PC-3 (cell line): Measurements from ENCODE around the gene PRRT1B. TPM values are rescaled to one million over a fixed set of nuclear protein-coding genes. Genes with fewer than 3 reads are reported as not detected.

Experiments used
- ATAC-seq: fragments of 200-7000 bp; cut with Tn5 transposase; 2 replicates; pipeline ENCODE4 v1.9.1; 2020; ENCODE audit warnings: mild to moderate bottlenecking, moderate library complexity
- BruUV-seq: library from RNA; stranded (reverse); fragments of 400-500 nt; replicated peaks from 2 replicates; lab custom pipeline; 2021; lab: Mats Ljungman, UMichigan
- CTCF ChIA-PET: fragments of 300-600 bp; sonication (Branson Sonifier 250); formaldehyde crosslinking; loops from one replicate; lab custom pipeline; 2022; ENCODE audit warnings: antibody characterized with exemption; lab: Charles Lee
- POLR2A ChIA-PET: fragments of 300-600 bp; sonication (Branson Sonifier 250); formaldehyde crosslinking; loops from one replicate; lab custom pipeline; 2022; ENCODE audit warnings: antibody characterized with exemption; ENCODE audit not compliant: unreplicated experiment; lab: Charles Lee
- DNase-seq: peaks from one replicate; pipeline ENCODE4 v3.0.0-alpha.2; 2015
- H2AFZ ChIP-seq: fragments of 300-600 bp; sonication (generic); 2 replicates; pipeline ENCODE4 v1.6.0; 2016; ENCODE audit warnings: antibody characterized with exemption, low read length
- H3F3A ChIP-seq: fragments of 300-600 bp; sonication (generic); one replicate; pipeline ENCODE4 v1.6.0; 2017; ENCODE audit warnings: antibody characterized with exemption, low read length, control low read depth, mild to moderate bottlenecking; ENCODE audit not compliant: unreplicated experiment
- H3K27ac ChIP-seq: fragments of 300-600 bp; sonication (generic); 2 replicates; pipeline ENCODE4 v1.5.1; 2016; ENCODE audit warnings: mild to moderate bottlenecking, low read length
- H3K27me3 ChIP-seq: fragments of 300-600 bp; sonication (generic); 2 replicates; pipeline ENCODE4 v1.6.1; 2016; ENCODE audit warnings: low read length, mixed read lengths
- H3K36me3 ChIP-seq: fragments of 300-600 bp; sonication (generic); 2 replicates; pipeline ENCODE4 v1.6.1; 2016; ENCODE audit warnings: low read depth, mixed run types, low read length, mixed read lengths
- H3K4me1 ChIP-seq: fragments of 300-600 bp; sonication (generic); 2 replicates; pipeline ENCODE4 v1.5.1; 2016; ENCODE audit warnings: low read length; ENCODE audit not compliant: insufficient read depth
- H3K4me2 ChIP-seq: fragments of 300-600 bp; sonication (generic); 2 replicates; pipeline ENCODE4 v1.6.0; 2016; ENCODE audit warnings: low read length
- H3K4me3 ChIP-seq: fragments of 300-600 bp; sonication (generic); 2 replicates; pipeline ENCODE4 v1.5.1; 2016; ENCODE audit warnings: mild to moderate bottlenecking, low read length, mixed read lengths
- H3K79me2 ChIP-seq: fragments of 300-600 bp; sonication (generic); 2 replicates; pipeline ENCODE4 v1.6.1; 2017; ENCODE audit warnings: low read length, mixed read lengths
- H3K9ac ChIP-seq: fragments of 300-600 bp; sonication (generic); 2 replicates; pipeline ENCODE4 v1.6.0; 2016; ENCODE audit warnings: mild to moderate bottlenecking, low read length
- H3K9me2 ChIP-seq: fragments of 300-600 bp; sonication (generic); replicated peaks from 2 replicates; pipeline ENCODE4 v1.6.1; 2016; ENCODE audit warnings: mixed run types, low read length, mixed read lengths
- H3K9me3 ChIP-seq: fragments of 300-600 bp; sonication (generic); 2 replicates; pipeline ENCODE4 v1.6.1; 2016; ENCODE audit warnings: low read length, mixed read lengths
- H4K20me1 ChIP-seq: fragments of 300-600 bp; sonication (generic); 2 replicates; pipeline ENCODE4 v1.6.1; 2016; ENCODE audit warnings: low read length, mixed read lengths
- EZH2 ChIP-seq: fragments of 300-600 bp; sonication (generic); IDR thresholded peaks from one replicate; pipeline ENCODE4 v1.6.1; 2017; ENCODE audit warnings: antibody characterized with exemption, mild to moderate bottlenecking, low read length; ENCODE audit not compliant: unreplicated experiment
- EZH2phosphoT487 ChIP-seq: fragments of 300-600 bp; sonication (generic); IDR thresholded peaks from 2 replicates; pipeline ENCODE4 v1.6.1; 2018; ENCODE audit warnings: mild to moderate bottlenecking, antibody characterized with exemption, low read length, borderline replicate concordance
- intact Hi-C: fragments of 100-400 bp; cut with micrococcal nuclease; formaldehyde crosslinking; loops from 2 replicates; pipeline ENCODE4 v1.9.0; 2023
- total RNA-seq: library from RNA; depleted of rRNA; stranded (reverse); fragments of >200 nt; gene quantifications from 2 replicates; pipeline ENCODE4 v1.2.3, GENCODE V29; 2014
- TF ChIP-seq, protein P1 (sequence below): fragments of 300-600 bp; sonication (generic); conservative IDR thresholded peaks from 2 replicates; pipeline ENCODE4 v1.5.1; 2017; ENCODE audit warnings: antibody characterized with exemption, low read depth, mild to moderate bottlenecking, low read length

The PRRT1B gene
- total RNA-seq, 1 experiment from 2014 or later, result not detected

DNA sequence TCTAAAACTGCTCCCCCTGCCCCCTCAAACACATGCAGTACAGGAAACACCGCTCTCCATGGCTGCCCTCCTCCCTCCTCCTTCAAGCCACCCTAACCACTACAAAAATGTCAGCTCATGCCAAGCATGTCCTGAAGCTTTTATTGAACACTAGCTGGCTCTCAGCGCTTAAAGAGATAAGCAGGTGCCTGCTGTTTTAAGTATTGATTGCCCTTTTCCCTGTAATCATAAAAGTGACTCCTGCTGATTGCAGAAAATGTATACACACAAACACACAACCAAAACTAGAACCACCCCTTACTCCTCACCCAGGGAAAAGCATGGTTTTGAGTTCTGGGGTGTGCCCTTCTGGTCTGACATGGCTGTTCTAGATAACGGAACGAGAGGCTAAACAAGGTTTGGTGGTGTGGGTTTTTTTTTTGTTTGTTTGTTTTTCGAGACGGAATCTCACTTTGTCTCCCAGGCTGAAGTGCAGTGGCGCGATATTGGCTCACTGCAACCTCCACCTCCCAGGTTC, 10.5 kb upstream of the PRRT1B start:
- H3K9me3 ChIP-seq, result no peaks in the 10 kb centered on the region
- ATAC-seq, result no peak
- no peak overlapping the region for H3K9ac ChIP-seq
- H3K79me2 ChIP-seq, result peaks cover 8% of the 10 kb centered on the region
- H3F3A ChIP-seq, result no peaks in the 10 kb centered on the region
- no peaks in the 10 kb centered on the region for H4K20me1 ChIP-seq
- H3K36me3 ChIP-seq, result no peaks in the 10 kb centered on the region
- H3K4me1 ChIP-seq, result peaks cover 7% of the 10 kb centered on the region; the same call in 1 of the 2 replicates
- H3K4me3 ChIP-seq, result no peak overlapping the region
- CTCF ChIA-PET, result no interaction called here
- no peaks in the 10 kb centered on the region for H3K9me2 ChIP-seq
- DNase-seq, result no peak
- H3K27ac ChIP-seq, result no peak overlapping the region
- no peak for TF ChIP-seq EZH2
- no peak for TF ChIP-seq EZH2phosphoT487
- TF ChIP-seq, protein P1, sequence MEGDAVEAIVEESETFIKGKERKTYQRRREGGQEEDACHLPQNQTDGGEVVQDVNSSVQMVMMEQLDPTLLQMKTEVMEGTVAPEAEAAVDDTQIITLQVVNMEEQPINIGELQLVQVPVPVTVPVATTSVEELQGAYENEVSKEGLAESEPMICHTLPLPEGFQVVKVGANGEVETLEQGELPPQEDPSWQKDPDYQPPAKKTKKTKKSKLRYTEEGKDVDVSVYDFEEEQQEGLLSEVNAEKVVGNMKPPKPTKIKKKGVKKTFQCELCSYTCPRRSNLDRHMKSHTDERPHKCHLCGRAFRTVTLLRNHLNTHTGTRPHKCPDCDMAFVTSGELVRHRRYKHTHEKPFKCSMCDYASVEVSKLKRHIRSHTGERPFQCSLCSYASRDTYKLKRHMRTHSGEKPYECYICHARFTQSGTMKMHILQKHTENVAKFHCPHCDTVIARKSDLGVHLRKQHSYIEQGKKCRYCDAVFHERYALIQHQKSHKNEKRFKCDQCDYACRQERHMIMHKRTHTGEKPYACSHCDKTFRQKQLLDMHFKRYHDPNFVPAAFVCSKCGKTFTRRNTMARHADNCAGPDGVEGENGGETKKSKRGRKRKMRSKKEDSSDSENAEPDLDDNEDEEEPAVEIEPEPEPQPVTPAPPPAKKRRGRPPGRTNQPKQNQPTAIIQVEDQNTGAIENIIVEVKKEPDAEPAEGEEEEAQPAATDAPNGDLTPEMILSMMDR, result no peak
- no peak overlapping the region for H2AFZ ChIP-seq
- POLR2A ChIA-PET, result no interaction called here
- H3K4me2 ChIP-seq, result no peak overlapping the region
- no TSS peak for BruUV-seq
- intact Hi-C loops, result no loop called here
- no peaks in the 10 kb centered on the region for H3K27me3 ChIP-seq

DNA sequence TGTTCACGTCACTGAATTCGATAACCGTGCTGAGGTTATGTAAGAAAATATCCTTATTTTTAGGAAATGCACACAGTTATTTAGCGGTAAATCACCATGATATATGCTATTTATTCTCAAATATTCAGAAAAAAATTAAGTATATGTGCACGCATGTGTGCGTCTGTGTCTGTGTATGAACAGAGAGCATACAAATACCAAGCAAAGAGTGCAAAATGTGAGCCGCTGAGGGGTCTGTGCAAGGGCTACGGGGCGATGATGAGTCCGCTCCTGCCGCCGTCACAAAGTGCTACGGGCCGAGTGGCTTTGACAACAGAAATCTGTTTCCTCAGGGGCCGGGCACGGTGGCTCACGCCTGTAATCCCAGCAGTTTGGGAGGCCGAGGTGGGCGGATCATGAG, 7.4 kb upstream of the PRRT1B start:
- Histone ChIP-seq H4K20me1 (no peaks in the 10 kb centered on the region), H3K4me3 (no peak overlapping the region), H3K4me1 (no peaks in the 10 kb centered on the region), H3K9ac (no peak overlapping the region), H3K9me3 (no peaks in the 10 kb centered on the region), H3K36me3 (no peaks in the 10 kb centered on the region), H3K27ac (no peak overlapping the region), H3F3A (no peaks in the 10 kb centered on the region), H3K79me2 (no peaks in the 10 kb centered on the region), H2AFZ (no peak overlapping the region), H3K27me3 (no peaks in the 10 kb centered on the region), H3K9me2 (no peaks in the 10 kb centered on the region), H3K4me2 (no peak overlapping the region)
- TF ChIP-seq EZH2phosphoT487, result no peak
- TF ChIP-seq EZH2, result no peak
- TF ChIP-seq, protein P1, result no peak
- ChIA-PET CTCF (no interaction called here), POLR2A (no interaction called here)
- BruUV-seq, result no TSS peak
- intact Hi-C loops, result no loop called here
- ATAC-seq, result no peak
- DNase-seq, result no peak

DNA sequence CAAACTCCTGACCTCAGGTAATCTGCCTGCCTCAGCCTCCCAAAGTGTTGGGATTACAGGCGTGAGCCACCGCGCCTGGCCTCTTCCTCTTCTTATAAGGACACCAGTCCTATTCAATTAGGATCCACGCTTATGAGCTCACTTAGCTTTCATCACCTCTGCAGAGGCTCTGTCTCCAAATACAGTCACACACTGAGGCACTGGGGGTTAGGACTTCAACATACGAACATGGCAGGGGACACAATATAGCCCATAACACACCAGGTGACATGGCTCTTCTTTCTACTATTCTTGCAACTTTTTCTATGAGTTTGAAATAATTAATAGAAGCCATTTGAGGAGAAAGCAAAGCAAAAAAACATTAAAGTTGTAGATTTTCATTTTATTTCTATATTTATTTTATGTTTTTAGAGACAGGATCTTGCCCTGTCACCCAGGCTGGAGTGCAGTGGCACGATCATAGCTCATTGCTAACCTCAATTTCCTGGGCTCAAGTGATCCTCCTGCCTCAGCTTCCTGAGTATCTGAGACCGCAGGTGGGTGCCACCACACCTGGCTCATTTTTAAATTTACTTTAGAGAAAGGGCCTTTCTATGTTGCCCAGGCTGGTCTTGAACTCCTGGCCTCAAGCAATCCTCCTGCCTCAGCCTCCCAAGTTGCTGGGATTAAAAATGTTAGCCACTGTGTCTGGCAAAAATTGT, 6.0 kb upstream of the PRRT1B start:
- Histone ChIP-seq H2AFZ (no peak overlapping the region), H3K27ac (no peak overlapping the region), H3K4me2 (no peak overlapping the region), H3K9me2 (no peaks in the 10 kb centered on the region), H3K9me3 (0 out of 2 replicates have a peak, but pooled peaks cover 6% of the 10 kb centered on the region), H3K9ac (no peak overlapping the region), H3F3A (no peaks in the 10 kb centered on the region), H3K79me2 (no peaks in the 10 kb centered on the region), H3K4me3 (no peak overlapping the region), H3K27me3 (no peaks in the 10 kb centered on the region), H3K4me1 (no peaks in the 10 kb centered on the region), H4K20me1 (no peaks in the 10 kb centered on the region), H3K36me3 (no peaks in the 10 kb centered on the region)
- BruUV-seq, result no TSS peak
- intact Hi-C loops, result no loop called here
- CTCF ChIA-PET, result no interaction called here
- no peak for ATAC-seq
- TF ChIP-seq EZH2, result no peak
- TF ChIP-seq, protein P1, result no peak
- no peak for TF ChIP-seq EZH2phosphoT487
- no peak for DNase-seq
- POLR2A ChIA-PET, result no interaction called here
